KOPT-K1 (cell line): ENCODE measurements around the gene SLC13A3.

Experiments used
- H3K27ac ChIP-seq: fragments of 200-600 bp; sonication (generic); 2 replicates; pipeline ENCODE4 v1.5.1; 2016; ENCODE audit warnings: antibody characterized with exemption, mild to moderate bottlenecking, low read depth, low read length; ENCODE audit not compliant: poor library complexity, severe bottlenecking
- H3K36me3 ChIP-seq: fragments of 200-600 bp; sonication (generic); 2 replicates; pipeline ENCODE4 v1.5.1; 2017; ENCODE audit warnings: antibody characterized with exemption, mild to moderate bottlenecking, low read length, moderate library complexity; ENCODE audit not compliant: insufficient read depth
- H3K9me3 ChIP-seq: fragments of 200-600 bp; sonication (generic); 2 replicates; pipeline ENCODE4 v1.5.1; 2017; ENCODE audit warnings: antibody characterized with exemption, low read length, mild to moderate bottlenecking; ENCODE audit not compliant: insufficient read depth, poor library complexity, severe bottlenecking

SLC13A3 gene

GRCh38 chr20:46651091-46651962, at the start of gene SLC13A3:
Gene SLC13A3 (minus strand): TSS chr20:46651459. CDS start chr20:46651421, 38 bp downstream.
- no peaks in the 10 kb centered on the region for H3K36me3 ChIP-seq
- H3K27ac ChIP-seq, result no peak within 1 kb of the TSS
- no peaks in the 10 kb centered on the region for H3K9me3 ChIP-seq

GRCh38 chr20:46701057-46701456, 49.8 kb upstream of the SLC13A3 start:
- no peaks in the 10 kb centered on the region for H3K36me3 ChIP-seq
- peaks cover 19% of the 10 kb centered on the region for H3K9me3 ChIP-seq
- H3K27ac ChIP-seq, result no peak overlapping the region

- peaks cover 14% of the 10 kb centered on the region for H3K9me3 ChIP-seq
- no peak overlapping the region for H3K27ac ChIP-seq
- no peaks in the 10 kb centered on the region for H3K36me3 ChIP-seq
Measured at GRCh38 chr20:46700481-46700880, 49.2 kb upstream of the SLC13A3 start.

- peaks cover 8% of the 10 kb centered on the region for H3K9me3 ChIP-seq
- no peak overlapping the region for H3K27ac ChIP-seq
- no peaks in the 10 kb centered on the region for H3K36me3 ChIP-seq
Measured at GRCh38 chr20:46699651-46700359, 48.5 kb upstream of the SLC13A3 start.

- no peaks in the 10 kb centered on the region for H3K36me3 ChIP-seq
- no peak overlapping the region for H3K27ac ChIP-seq
- H3K9me3 ChIP-seq, result peaks cover 8% of the 10 kb centered on the region
Measured at GRCh38 chr20:46698788-46699187, 47.5 kb upstream of the SLC13A3 start.

- no peak overlapping the region for H3K27ac ChIP-seq
- H3K9me3 ChIP-seq, result peaks cover 8% of the 10 kb centered on the region
- no peaks in the 10 kb centered on the region for H3K36me3 ChIP-seq
Measured at GRCh38 chr20:46696791-46697279, 45.6 kb upstream of the SLC13A3 start.

- Histone ChIP-seq H3K9me3 (peaks cover 8% of the 10 kb centered on the region), H3K36me3 (no peaks in the 10 kb centered on the region), H3K27ac (no peak overlapping the region)
Measured at GRCh38 chr20:46695892-46696291, 44.6 kb upstream of the SLC13A3 start.

GRCh38 chr20:46694484-46694883, 43.2 kb upstream of the SLC13A3 start:
- Histone ChIP-seq H3K9me3 (peaks cover 5% of the 10 kb centered on the region), H3K27ac (no peak overlapping the region), H3K36me3 (no peaks in the 10 kb centered on the region)

- Histone ChIP-seq H3K9me3 (no peaks in the 10 kb centered on the region), H3K36me3 (peaks cover 15% of the 10 kb centered on the region), H3K27ac (no peak overlapping the region)
Measured at GRCh38 chr20:46691196-46691595, 39.9 kb upstream of the SLC13A3 start.

- Histone ChIP-seq H3K9me3 (no peaks in the 10 kb centered on the region), H3K36me3 (peaks cover 23% of the 10 kb centered on the region), H3K27ac (peak overlapping the region; percentile 84)
Measured at GRCh38 chr20:46690219-46691106, 39.2 kb upstream of the SLC13A3 start.

GRCh38 chr20:46689754-46690085, 38.5 kb upstream of the SLC13A3 start:
- Histone ChIP-seq H3K36me3 (peaks cover 30% of the 10 kb centered on the region), H3K9me3 (no peaks in the 10 kb centered on the region), H3K27ac (peak overlapping the region; percentile 84)

- Histone ChIP-seq H3K27ac (peak within 1 kb of the TSS; percentile 84), H3K9me3 (no peaks in the 10 kb centered on the region), H3K36me3 (peaks cover 35% of the 10 kb centered on the region)
Measured at GRCh38 chr20:46689082-46689753, 38.0 kb upstream of the SLC13A3 start, which contains the start of gene TP53RK. Gene TP53RK (minus strand): TSS chr20:46689444. CDS start chr20:46689414, 30 bp downstream.

GRCh38 chr20:46688151-46689081, 37.2 kb upstream of the SLC13A3 start:
- peaks cover 42% of the 10 kb centered on the region for H3K36me3 ChIP-seq
- peak overlapping the region; percentile 84 for H3K27ac ChIP-seq
- no peaks in the 10 kb centered on the region for H3K9me3 ChIP-seq
